ENCODE results near the gene DAPK2. TPM values are rescaled to one million over a fixed set of nuclear protein-coding genes. Genes with fewer than 3 reads are reported as not detected.

The DAPK2 gene
- total and polyA plus RNA-seq, 3 donors from 2014 or later, result 3.6 to 7.7 (median 5.9) TPM

DNA sequence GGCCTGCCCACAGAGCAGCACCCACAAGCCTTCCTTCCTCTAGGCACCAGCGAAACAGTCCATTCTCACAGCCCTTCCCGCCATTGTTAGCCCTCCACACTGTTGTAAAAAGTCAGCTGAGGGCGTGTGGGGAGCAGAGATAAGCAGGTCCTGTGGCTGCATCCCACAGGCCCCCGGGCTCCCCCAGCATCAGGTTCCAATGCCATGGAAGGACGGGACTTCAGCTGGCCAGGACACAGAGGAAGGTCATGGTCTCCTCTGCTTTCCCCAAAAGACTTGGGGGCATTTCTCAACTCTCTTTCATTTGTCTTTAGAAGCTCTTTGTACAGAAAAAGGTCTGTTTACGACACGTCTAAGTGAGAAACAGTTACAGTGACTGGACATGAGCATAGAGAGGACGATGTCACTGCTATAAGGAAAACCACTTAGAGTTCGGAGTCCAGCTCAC is 127.4 kb downstream of the DAPK2 start:
- Histone ChIP-seq H3K27ac (no peak overlapping the region), H3K4me1 (peaks cover 40% of the 10 kb centered on the region), H3K9me3 (no peaks in the 10 kb centered on the region), H3K4me3 (no peak overlapping the region), H3K27me3 (no peaks in the 10 kb centered on the region), H3K36me3 (ENCODE audit: low read depth, missing control alignments) (no peaks in the 10 kb centered on the region)
- no peak for TF ChIP-seq POLR2A (IDR thresholded peaks at IDR 0.05)
- TF ChIP-seq, protein P1, sequence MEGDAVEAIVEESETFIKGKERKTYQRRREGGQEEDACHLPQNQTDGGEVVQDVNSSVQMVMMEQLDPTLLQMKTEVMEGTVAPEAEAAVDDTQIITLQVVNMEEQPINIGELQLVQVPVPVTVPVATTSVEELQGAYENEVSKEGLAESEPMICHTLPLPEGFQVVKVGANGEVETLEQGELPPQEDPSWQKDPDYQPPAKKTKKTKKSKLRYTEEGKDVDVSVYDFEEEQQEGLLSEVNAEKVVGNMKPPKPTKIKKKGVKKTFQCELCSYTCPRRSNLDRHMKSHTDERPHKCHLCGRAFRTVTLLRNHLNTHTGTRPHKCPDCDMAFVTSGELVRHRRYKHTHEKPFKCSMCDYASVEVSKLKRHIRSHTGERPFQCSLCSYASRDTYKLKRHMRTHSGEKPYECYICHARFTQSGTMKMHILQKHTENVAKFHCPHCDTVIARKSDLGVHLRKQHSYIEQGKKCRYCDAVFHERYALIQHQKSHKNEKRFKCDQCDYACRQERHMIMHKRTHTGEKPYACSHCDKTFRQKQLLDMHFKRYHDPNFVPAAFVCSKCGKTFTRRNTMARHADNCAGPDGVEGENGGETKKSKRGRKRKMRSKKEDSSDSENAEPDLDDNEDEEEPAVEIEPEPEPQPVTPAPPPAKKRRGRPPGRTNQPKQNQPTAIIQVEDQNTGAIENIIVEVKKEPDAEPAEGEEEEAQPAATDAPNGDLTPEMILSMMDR (IDR thresholded peaks at IDR 0.05), result no peak
- intact Hi-C loops (cut with DNase I; ENCODE audit: low total_unique reads), result no loop called here
- 86 to 88% methylated on average over 6 to 9 of the region's 9 CpGs for WGBS, 2 donors
- no peak for DNase-seq

DNA sequence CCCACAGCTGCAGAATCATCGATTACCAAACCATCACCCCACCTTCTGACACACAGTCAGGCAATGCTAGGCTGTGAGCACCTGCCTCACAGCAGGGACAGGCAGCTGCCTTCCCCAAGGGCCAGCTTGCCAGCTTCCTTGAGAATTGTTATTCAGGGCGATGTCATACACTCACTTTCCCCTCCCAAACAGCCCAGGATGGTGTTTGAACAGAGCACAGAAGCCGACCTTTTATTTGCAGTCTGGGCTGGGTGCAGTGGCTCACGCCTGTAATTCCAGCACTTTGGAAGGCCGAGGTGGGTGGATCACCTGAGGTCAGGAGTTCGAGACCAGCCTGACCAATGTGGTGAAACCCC is 128.0 kb downstream of the DAPK2 start:
- no peak overlapping the region for H3K4me3 ChIP-seq
- DNase-seq, result no peak
- 80 to 92% methylated on average over 6 of the region's 6 CpGs for WGBS, 2 donors
- H3K36me3 ChIP-seq (ENCODE audit: low read depth, missing control alignments), result no peaks in the 10 kb centered on the region
- H3K27ac ChIP-seq, result no peak overlapping the region
- no peaks in the 10 kb centered on the region for H3K9me3 ChIP-seq
- peaks cover 40% of the 10 kb centered on the region for H3K4me1 ChIP-seq
- intact Hi-C loops (cut with DNase I; ENCODE audit: low total_unique reads), result no loop called here
- TF ChIP-seq, protein P1 (IDR thresholded peaks at IDR 0.05), result no peak
- no peak for TF ChIP-seq POLR2A (IDR thresholded peaks at IDR 0.05)
- no peaks in the 10 kb centered on the region for H3K27me3 ChIP-seq

DNA sequence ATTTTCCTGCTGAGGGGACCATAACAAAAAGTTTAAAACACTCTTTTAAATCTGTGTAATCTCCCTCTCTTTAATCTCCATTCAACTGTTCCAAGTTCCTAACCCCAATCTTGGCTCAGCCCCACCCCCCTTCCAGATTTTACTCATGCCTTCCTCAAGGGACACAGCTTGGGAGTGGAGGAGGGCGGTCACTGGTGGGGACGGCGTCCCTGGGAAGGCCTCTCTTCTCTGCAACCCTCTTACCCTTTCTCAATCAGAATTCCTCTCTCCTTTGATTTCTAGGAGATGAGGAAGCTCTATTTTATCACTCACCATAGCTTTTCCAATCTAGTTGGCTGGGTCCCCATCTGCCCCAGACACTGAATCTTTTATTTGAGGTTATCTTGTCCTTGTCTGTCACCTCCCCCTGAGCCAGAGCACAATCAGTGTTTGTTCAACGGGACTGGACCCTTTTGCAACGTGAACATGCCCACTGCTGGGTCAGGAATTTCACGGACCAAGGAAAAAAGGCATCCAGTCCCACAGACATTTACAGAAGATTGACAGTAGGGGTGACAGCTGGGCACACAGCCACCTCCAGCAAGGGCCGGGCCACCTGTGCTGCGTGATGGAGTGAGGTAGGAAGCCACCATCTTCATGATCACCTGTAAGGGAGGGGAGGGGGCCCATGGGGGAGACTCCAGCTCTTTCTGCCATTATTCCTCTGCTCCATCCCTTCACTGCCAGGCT is 128.5 kb downstream of the DAPK2 start:
- Histone ChIP-seq H3K4me1 (peaks cover 40% of the 10 kb centered on the region), H3K4me3 (no peak overlapping the region), H3K36me3 (ENCODE audit: low read depth, missing control alignments) (no peaks in the 10 kb centered on the region), H3K27ac (no peak overlapping the region), H3K9me3 (no peaks in the 10 kb centered on the region), H3K27me3 (no peaks in the 10 kb centered on the region)
- 59 to 66% methylated on average over 7 to 8 of the region's 8 CpGs for WGBS, 2 donors
- intact Hi-C loops (cut with DNase I; ENCODE audit: low total_unique reads), result no loop called here
- no peak for TF ChIP-seq POLR2A (IDR thresholded peaks at IDR 0.05)
- TF ChIP-seq, protein P1 (IDR thresholded peaks at IDR 0.05), result no peak
- DNase-seq, result peak; percentile 67

DNA sequence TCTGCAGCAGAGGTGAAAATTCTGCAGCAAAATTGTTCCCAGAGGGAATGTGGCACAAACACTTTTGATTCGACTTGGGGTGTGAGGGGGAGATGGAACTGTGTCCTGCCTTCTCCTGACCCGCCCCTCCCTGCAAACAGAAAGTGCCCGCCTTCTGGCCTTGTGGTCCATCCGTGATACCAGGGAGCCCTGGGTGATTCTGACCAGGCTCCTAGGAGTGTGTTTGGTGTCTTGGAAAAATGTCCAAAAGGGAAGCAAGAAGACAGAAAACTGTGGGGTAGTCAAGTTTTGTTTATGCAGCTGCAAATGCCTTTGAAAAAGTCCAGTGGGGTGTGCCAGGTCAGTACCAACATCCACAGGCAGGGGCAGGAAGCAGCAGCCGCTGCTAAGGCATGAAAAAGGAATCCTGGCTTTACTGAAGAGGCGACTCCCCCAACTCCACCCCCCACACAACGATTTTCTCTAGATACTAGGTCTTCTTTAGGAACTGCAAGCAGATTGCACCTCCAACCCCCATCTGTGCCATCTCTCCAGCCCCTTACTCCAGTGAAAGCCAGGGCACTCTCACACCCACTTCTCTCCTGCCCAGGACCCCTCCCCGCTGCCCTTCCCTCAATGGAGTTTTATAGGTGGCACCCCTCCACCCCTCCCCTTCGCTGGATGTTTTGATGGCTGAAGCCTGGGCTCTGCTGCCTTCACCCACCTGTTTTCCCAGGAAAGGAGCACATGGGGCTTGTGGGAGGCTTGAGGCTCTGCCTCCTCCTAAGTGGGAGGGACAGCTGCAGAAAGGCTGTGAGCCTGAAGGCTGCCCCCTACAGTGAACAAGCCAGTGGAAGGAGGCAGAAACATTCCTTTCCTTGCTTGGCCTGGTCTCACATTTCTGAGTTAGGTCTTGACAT is 130.2 kb downstream of the DAPK2 start:
- Histone ChIP-seq H3K9me3 (no peaks in the 10 kb centered on the region), H3K27ac (no peak overlapping the region), H3K4me1 (peaks cover 36% of the 10 kb centered on the region), H3K36me3 (ENCODE audit: low read depth, missing control alignments) (no peaks in the 10 kb centered on the region), H3K4me3 (no peak overlapping the region), H3K27me3 (no peaks in the 10 kb centered on the region)
- TF ChIP-seq, protein P1 (IDR thresholded peaks at IDR 0.05), result peak; percentile 4 to 32 (median 31)
- TF ChIP-seq POLR2A (IDR thresholded peaks at IDR 0.05), result no peak
- WGBS, 2 donors, result 51 to 57% methylated on average over 7 to 9 of the region's 9 CpGs
- DNase-seq, result peak; percentile 66
- intact Hi-C loops (cut with DNase I; ENCODE audit: low total_unique reads), result no loop called here
